ENCODE measurements around the gene ZNF740. TPM values are rescaled to one million over a fixed set of nuclear protein-coding genes. Genes with fewer than 3 reads are reported as not detected.

Gene ZNF740
- total RNA-seq, 2 experiments from 2014 or later: 31.6 to 58.2 TPM

DNA sequence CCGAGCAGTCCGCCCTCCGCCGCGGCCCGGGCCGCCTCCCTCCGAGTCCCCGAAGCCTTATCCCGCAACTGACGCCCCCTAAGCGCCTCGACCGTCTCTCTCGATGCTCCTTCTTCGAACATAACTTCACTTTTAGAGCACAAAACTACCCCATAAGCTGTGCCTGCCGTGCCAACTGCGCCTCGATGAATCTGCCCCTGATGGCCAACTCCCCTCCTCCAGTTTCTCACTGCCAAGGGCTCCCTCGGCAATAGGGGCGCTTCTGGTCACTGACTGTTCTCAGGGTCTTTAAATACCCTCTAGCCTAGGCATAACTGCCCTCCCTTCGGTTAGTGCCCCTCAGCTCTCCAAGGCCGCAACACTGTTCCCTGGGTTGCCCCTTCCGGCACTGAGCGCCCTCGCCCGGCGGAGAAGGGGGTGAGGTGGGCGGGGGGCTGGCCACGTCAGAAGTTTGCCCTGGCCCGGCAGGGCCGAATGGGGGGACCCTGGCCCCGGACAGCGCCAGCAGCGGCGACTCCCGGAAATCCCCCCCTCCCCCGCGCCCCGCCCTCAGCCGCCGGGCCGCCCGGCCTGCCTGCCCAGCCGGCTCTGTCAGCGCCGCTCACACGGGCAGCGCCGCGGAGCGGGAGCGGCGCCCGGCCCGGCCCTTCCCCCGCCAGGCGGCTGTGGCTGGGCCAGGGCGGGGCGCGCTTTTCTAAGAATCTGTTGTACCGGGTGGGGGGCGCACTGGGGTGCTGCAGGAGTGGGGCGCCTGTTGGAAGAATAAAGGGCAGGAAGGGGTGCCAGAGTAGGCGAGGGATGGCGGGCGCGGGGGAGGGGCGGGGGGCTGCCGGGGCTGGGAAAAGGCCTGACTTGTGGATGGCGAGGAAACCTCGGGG lies 40.9 kb downstream of the ZNF740 start:
- DNase-seq (ENCODE audit: low spot score): peak; percentile 65
- TF ChIP-seq, protein P1, sequence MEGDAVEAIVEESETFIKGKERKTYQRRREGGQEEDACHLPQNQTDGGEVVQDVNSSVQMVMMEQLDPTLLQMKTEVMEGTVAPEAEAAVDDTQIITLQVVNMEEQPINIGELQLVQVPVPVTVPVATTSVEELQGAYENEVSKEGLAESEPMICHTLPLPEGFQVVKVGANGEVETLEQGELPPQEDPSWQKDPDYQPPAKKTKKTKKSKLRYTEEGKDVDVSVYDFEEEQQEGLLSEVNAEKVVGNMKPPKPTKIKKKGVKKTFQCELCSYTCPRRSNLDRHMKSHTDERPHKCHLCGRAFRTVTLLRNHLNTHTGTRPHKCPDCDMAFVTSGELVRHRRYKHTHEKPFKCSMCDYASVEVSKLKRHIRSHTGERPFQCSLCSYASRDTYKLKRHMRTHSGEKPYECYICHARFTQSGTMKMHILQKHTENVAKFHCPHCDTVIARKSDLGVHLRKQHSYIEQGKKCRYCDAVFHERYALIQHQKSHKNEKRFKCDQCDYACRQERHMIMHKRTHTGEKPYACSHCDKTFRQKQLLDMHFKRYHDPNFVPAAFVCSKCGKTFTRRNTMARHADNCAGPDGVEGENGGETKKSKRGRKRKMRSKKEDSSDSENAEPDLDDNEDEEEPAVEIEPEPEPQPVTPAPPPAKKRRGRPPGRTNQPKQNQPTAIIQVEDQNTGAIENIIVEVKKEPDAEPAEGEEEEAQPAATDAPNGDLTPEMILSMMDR (conservative IDR thresholded peaks at IDR 0.05; ENCODE audit: low read length): peak; percentile 74
- TF ChIP-seq EZH2phosphoT487 (IDR thresholded peaks at IDR 0.05; ENCODE audit: borderline replicate concordance, low read depth, low read length): no peak
- POLR2A ChIA-PET: interaction anchor here (0.8 to 3.4 kb wide), 4 partner anchors 14 to 99 kb away, joined by 3 to 21 read pairs (median 4); partner anchors contain the start of genes ESPL1 and ITGB7
- peak overlapping the region; percentile 74 for H3K4me3 ChIP-seq (ENCODE audit: low read depth, low read length, poor library complexity, severe bottlenecking)
- H3K36me3 ChIP-seq (ENCODE audit: insufficient read depth, low read length): no peaks in the 10 kb centered on the region
- H3K9me2 ChIP-seq (ENCODE audit: insufficient read depth, low read length): no peaks in the 10 kb centered on the region
- peaks cover 66% of the 10 kb centered on the region for H3K4me1 ChIP-seq (ENCODE audit: insufficient read depth, low read length, poor library complexity, severe bottlenecking)
- H3K9me3 ChIP-seq (ENCODE audit: low read length): no peaks in the 10 kb centered on the region
- H2AFZ ChIP-seq (ENCODE audit: low read length): peak overlapping the region; percentile 77
- peak overlapping the region; percentile 90 for H3K27ac ChIP-seq (ENCODE audit: low read depth, low read length, poor library complexity, severe bottlenecking)
- peak overlapping the region; percentile 96 for H3K4me2 ChIP-seq (ENCODE audit: low read length)
- no TSS peak for BruUV-seq (replicated peaks)
- CTCF ChIA-PET (ENCODE audit: unreplicated experiment): interaction anchor here (1.2 kb wide), 1 partner anchor 11 kb away, joined by 3 read pairs; no protein-coding TSS in a partner anchor
- H4K20me1 ChIP-seq (ENCODE audit: insufficient read depth, low read length): no peaks in the 10 kb centered on the region
- intact Hi-C loops (cut with micrococcal nuclease; ENCODE audit: unreplicated experiment): loop anchor here (1.0 to 2.0 kb wide), 3 partner anchors 31 to 47 kb away; partner anchors contain the start of genes CSAD, ESPL1 and ZNF740
- H3K79me2 ChIP-seq (ENCODE audit: insufficient read depth, low read depth, low read length): no peaks in the 10 kb centered on the region

DNA sequence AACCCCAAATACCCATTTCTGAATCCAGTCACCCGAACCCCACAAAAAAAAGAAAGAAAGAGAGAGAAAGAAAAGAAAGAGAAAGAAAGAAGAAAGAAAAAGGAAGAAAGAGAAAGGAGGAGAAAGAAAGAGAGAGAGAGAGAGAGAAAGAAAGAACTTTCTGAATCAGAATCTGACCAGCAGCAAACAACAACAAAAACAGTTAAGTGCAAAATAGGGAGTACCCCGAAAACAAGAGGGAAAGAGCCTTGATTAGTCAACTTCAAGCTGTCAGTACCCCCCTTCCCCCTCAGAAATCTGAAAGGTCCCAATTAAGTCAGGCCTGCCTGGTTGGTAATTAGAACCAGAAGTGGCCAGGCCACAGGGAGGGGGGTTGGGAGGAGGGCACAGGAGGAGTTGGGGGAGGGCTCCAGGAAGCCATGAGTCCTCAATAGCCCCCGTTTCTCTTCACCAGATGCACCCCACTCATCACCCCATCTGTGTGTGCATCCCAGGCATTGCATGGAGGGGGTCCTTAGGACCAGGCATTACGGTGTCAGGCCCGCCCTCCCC lies 41.7 kb downstream of the ZNF740 start:
- Histone ChIP-seq H3K4me1 (ENCODE audit: insufficient read depth, low read length, poor library complexity, severe bottlenecking) (peaks cover 58% of the 10 kb centered on the region), H4K20me1 (ENCODE audit: insufficient read depth, low read length) (no peaks in the 10 kb centered on the region), H3K4me3 (ENCODE audit: low read depth, low read length, poor library complexity, severe bottlenecking) (peak overlapping the region; percentile 74), H2AFZ (ENCODE audit: low read length) (peak overlapping the region; percentile 56), H3K27ac (ENCODE audit: low read depth, low read length, poor library complexity, severe bottlenecking) (peak overlapping the region; percentile 90), H3K9me2 (ENCODE audit: insufficient read depth, low read length) (no peaks in the 10 kb centered on the region), H3K4me2 (ENCODE audit: low read length) (peak overlapping the region; percentile 96), H3K79me2 (ENCODE audit: insufficient read depth, low read depth, low read length) (no peaks in the 10 kb centered on the region), H3K9me3 (ENCODE audit: low read length) (no peaks in the 10 kb centered on the region), H3K36me3 (ENCODE audit: insufficient read depth, low read length) (no peaks in the 10 kb centered on the region)
- no TSS peak for BruUV-seq (replicated peaks)
- TF ChIP-seq EZH2phosphoT487 (IDR thresholded peaks at IDR 0.05; ENCODE audit: borderline replicate concordance, low read depth, low read length): no peak
- TF ChIP-seq, protein P1 (conservative IDR thresholded peaks at IDR 0.05; ENCODE audit: low read length): no peak
- POLR2A ChIA-PET: no interaction called here
- CTCF ChIA-PET (ENCODE audit: unreplicated experiment): no interaction called here
- DNase-seq (ENCODE audit: low spot score): no peak
- intact Hi-C loops (cut with micrococcal nuclease; ENCODE audit: unreplicated experiment): no loop called here

Data from OCI-LY7 (cell line).